HepG2 (cell line): ENCODE data around the gene USP9Y. TPM values are rescaled to one million over a fixed set of nuclear protein-coding genes. Genes with fewer than 3 reads are reported as not detected.

Experiments used
- ATAC-seq: fragments of 200-7000 bp; cut with Tn5 transposase; 3 replicates; pipeline ENCODE4 v1.9.1; 2020; ENCODE audit warnings: mild to moderate bottlenecking, moderate library complexity
- BruUV-seq: library from RNA; stranded (reverse); fragments of 400-500 nt; replicated peaks from 2 replicates; lab custom pipeline; 2021; lab: Mats Ljungman, UMichigan
- CTCF ChIA-PET: fragments of 300-600 bp; formaldehyde crosslinking; extraction: SDS; loops from one replicate; lab custom pipeline; 2021; ENCODE audit warnings: low total read pairs, inconsistent platforms, low intra/inter-chr PET ratio; lab: Yijun Ruan, JAX
- POLR2A ChIA-PET: fragments of 350-600 bp; sonication (Branson Sonifier 250); formaldehyde crosslinking; loops from one replicate; lab custom pipeline; 2020; ENCODE audit warnings: antibody characterized with exemption, inconsistent platforms; lab: Yijun Ruan, JAX
- DNase-seq: peaks from one replicate; pipeline ENCODE4 v3.0.0-alpha.2; 2015; ENCODE audit warnings: low spot score
- FAIRE-seq: peaks from 3 replicates; lab custom pipeline; 2011; peaks lifted over from hg19 to GRCh38; lab: Jason Lieb, UNC
- H2AFZ ChIP-seq: one replicate; pipeline ENCODE4 v1.6.1; 2011; ENCODE audit warnings: low read length, inconsistent platforms
- H3K27ac ChIP-seq: fragments of 300-600 bp; 3 replicates; pipeline ENCODE4 v1.8.0; 2011; ENCODE audit warnings: mixed run types, mild to moderate bottlenecking, mixed read lengths, low read length, inconsistent platforms; ENCODE audit not compliant: insufficient read depth; ENCODE audit errors: extremely low read length
- H3K27me3 ChIP-seq, 2 experiments: fragments of 200-600 bp in 1 of 2; 2 replicates in 1 of 2; 3 replicates in 1 of 2; pipeline versions ENCODE4 v1.6.0 to v1.8.0; 2011; ENCODE audit warnings: low read length in 2 of 2, mild to moderate bottlenecking in 2 of 2, moderate library complexity in 2 of 2, inconsistent platforms in 1 of 2; ENCODE audit not compliant: insufficient read depth in 2 of 2, control insufficient read depth in 1 of 2
- H3K36me3 ChIP-seq, 2 experiments: fragments of 200-600 bp in 1 of 2; replicated peaks in 1 of 2; 2 replicates in 1 of 2; 3 replicates in 1 of 2; pipeline versions ENCODE4 v1.5.1 to v1.8.0; 2011; ENCODE audit warnings: low read length in 2 of 2, inconsistent platforms in 1 of 2; ENCODE audit not compliant: insufficient read depth in 2 of 2, control insufficient read depth in 1 of 2
- H3K4me1 ChIP-seq: 2 replicates; pipeline ENCODE4 v1.5.1; 2012; ENCODE audit warnings: low read length, inconsistent platforms; ENCODE audit not compliant: insufficient read depth
- H3K4me2 ChIP-seq: 2 replicates; pipeline ENCODE4 v1.6.0; 2011; ENCODE audit warnings: low read depth, low read length, inconsistent platforms
- H3K4me3 ChIP-seq, 3 experiments: fragments of 200-600 bp in 1 of 3; sonication (generic), shearing (Covaris generic) in 1 of 3; replicated peaks in 1 of 3; 2 replicates each; pipeline ENCODE4 v1.5.1; 2011 to 2016; ENCODE audit warnings: low read length in 3 of 3, inconsistent platforms in 2 of 3, low read depth in 2 of 3, mild to moderate bottlenecking in 2 of 3, control low read depth in 1 of 3, mixed read lengths in 1 of 3; ENCODE audit not compliant: insufficient read depth in 1 of 3
- H3K79me2 ChIP-seq: one replicate; pipeline ENCODE4 v1.6.1; 2011; ENCODE audit warnings: low read length, inconsistent platforms; ENCODE audit not compliant: insufficient read depth
- H3K9ac ChIP-seq: 2 replicates; pipeline ENCODE4 v1.6.0; 2011; ENCODE audit warnings: mild to moderate bottlenecking, low read depth, low read length, inconsistent platforms; ENCODE audit not compliant: insufficient read depth
- H3K9me3 ChIP-seq: 2 replicates; pipeline ENCODE4 v1.5.1; 2012; ENCODE audit warnings: mild to moderate bottlenecking, low read length
- H4K20me1 ChIP-seq: 2 replicates; pipeline ENCODE4 v1.6.0; 2011; ENCODE audit warnings: inconsistent platforms, mild to moderate bottlenecking, low read length, moderate library complexity; ENCODE audit not compliant: insufficient read depth
- AKNA ChIP-seq: sonication (generic); formaldehyde crosslinking; IDR thresholded peaks from 2 replicates; pipeline ENCODE4 v1.4.0; 2020; ENCODE audit warnings: missing genetic modification reagents, borderline replicate concordance
- GMEB1 ChIP-seq: sonication (generic); formaldehyde crosslinking; IDR thresholded peaks from 2 replicates; pipeline ENCODE4 v1.5.1; 2020; ENCODE audit warnings: missing genetic modification reagents, mild to moderate bottlenecking, borderline replicate concordance
- GZF1 ChIP-seq: sonication (generic); formaldehyde crosslinking; IDR thresholded peaks from 2 replicates; pipeline ENCODE4 v1.5.1; 2020; ENCODE audit warnings: mild to moderate bottlenecking, missing genetic modification reagents
- ISX ChIP-seq: sonication (generic); formaldehyde crosslinking; conservative IDR thresholded peaks from 2 replicates; pipeline ENCODE4 v1.5.0; 2020; ENCODE audit warnings: missing genetic modification reagents
- MIER2 ChIP-seq: IDR thresholded peaks from 2 replicates; pipeline ENCODE4 v1.6.1; 2016; ENCODE audit warnings: missing biosample characterization, missing genetic modification reagents
- MIER3 ChIP-seq: IDR thresholded peaks from 2 replicates; pipeline ENCODE4 v1.6.1; 2016; ENCODE audit warnings: missing compliant biosample characterization, borderline replicate concordance
- NAIF1 ChIP-seq: sonication (generic); formaldehyde crosslinking; IDR thresholded peaks from 2 replicates; pipeline ENCODE4 v1.5.0; 2020; ENCODE audit warnings: mild to moderate bottlenecking, missing genetic modification reagents, borderline replicate concordance
- NFE2L2 ChIP-seq: fragments of 150-350 bp; IDR thresholded peaks from 2 replicates; pipeline ENCODE4 v1.6.1; 2014; ENCODE audit warnings: low read length
- SATB2 ChIP-seq: sonication (generic); formaldehyde crosslinking; IDR thresholded peaks from 2 replicates; pipeline ENCODE4 v1.5.0; 2020; ENCODE audit warnings: missing genetic modification reagents
- TBP ChIP-seq: sonication (generic); formaldehyde crosslinking; IDR thresholded peaks from 2 replicates; pipeline ENCODE4 v1.5.0; 2020; ENCODE audit warnings: missing genetic modification reagents
- THAP9 ChIP-seq: sonication (generic); formaldehyde crosslinking; IDR thresholded peaks from 2 replicates; pipeline ENCODE4; 2020; ENCODE audit warnings: missing genetic modification reagents, mild to moderate bottlenecking, borderline replicate concordance
- ZBTB25 ChIP-seq: IDR thresholded peaks from 2 replicates; pipeline ENCODE4 v1.6.1; 2018; ENCODE audit warnings: missing genetic modification reagents
- ZFAT ChIP-seq: sonication (generic); formaldehyde crosslinking; conservative IDR thresholded peaks from 2 replicates; pipeline ENCODE4 v1.8.1; 2023; ENCODE audit warnings: missing genetic modification reagents, inconsistent platforms
- ZNF121 ChIP-seq: sonication (generic); formaldehyde crosslinking; IDR thresholded peaks from 2 replicates; pipeline ENCODE4 v1.5.0; 2020; ENCODE audit warnings: mild to moderate bottlenecking, missing genetic modification reagents
- ZNF232 ChIP-seq: sonication (generic); formaldehyde crosslinking; IDR thresholded peaks from 2 replicates; pipeline ENCODE4 v1.4.0; 2020; ENCODE audit warnings: missing genetic modification reagents, borderline replicate concordance
- ZNF773 ChIP-seq: sonication (generic); formaldehyde crosslinking; IDR thresholded peaks from 2 replicates; pipeline ENCODE4 v1.4.0; 2020; ENCODE audit warnings: missing genetic modification reagents, borderline replicate concordance
- WGBS: methylation state at CpG from one replicate; pipeline ENCODE4 v1.1.6; 2017; ENCODE audit warnings: low lambda C conversion rate; 5-methylcytosine and 5-hydroxymethylcytosine counted together
- in situ Hi-C: cut with HindIII; loops from 2 replicates; pipeline ENCODE4 v1.10.0; 2017; ENCODE audit warnings: low pct_unique_long_range_greater_than_20kb; ENCODE audit not compliant: extremely low pct_ligation_motif_present
- intact Hi-C: fragments of 100-400 bp; cut with micrococcal nuclease; formaldehyde crosslinking; loops from one replicate; pipeline ENCODE4 v1.10.0; 2022; ENCODE audit not compliant: unreplicated experiment
- polyA plus RNA-seq, 8 experiments: library from polyadenylated mRNA; depleted of rRNA in 3 of 8; stranded (reverse) in 7 of 8; unstranded in 1 of 8; fragments of >200 nt; fragmentation: Illumina TruSeq in 4 of 8; extraction: Trizol in 4 of 8; gene quantifications; 2 replicates each; pipeline versions ENCODE4 v1.2.1 to v1.2.3, GENCODE V29; 2011 to 2016; ENCODE audit warnings: low read depth in 4 of 8, missing spikeins in 1 of 8, mixed read lengths in 1 of 8; ENCODE audit not compliant: insufficient read depth in 1 of 8
- total RNA-seq, 5 experiments: library from RNA; depleted of rRNA; stranded (reverse); fragments of >200 nt; fragmentation: Illumina TruSeq; extraction: Trizol; gene quantifications; 2 replicates each; pipeline ENCODE4 v1.2.3, GENCODE V29; 2016; ENCODE audit warnings: low read depth in 1 of 5

USP9Y gene
- total and polyA plus RNA-seq, 2 of the 13 experiments (the other 11 are each of a cell fraction or from before 2014, with no cell fraction given) = 14.6 to 41.9 TPM

DNA sequence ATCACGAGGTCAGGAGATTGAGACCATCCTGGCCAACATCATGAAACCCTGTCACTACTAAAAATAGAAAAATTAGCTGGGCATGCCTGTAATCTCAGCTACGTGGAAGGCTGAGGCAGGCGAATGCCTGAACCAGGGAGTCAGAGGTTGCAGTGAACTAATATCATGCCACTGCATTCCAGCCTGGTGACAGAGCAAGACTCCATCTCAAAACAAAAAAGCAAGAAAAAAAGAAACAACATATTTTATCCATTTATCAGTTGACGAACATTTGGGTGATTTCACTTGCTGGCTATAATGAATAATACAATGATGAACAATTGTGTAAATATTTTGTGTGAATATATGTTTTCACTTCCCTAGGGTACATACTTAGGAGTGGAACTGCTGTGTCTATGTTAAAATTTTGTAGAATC is 49.4 kb upstream of the USP9Y start:
- ChIA-PET CTCF (no interaction called here), POLR2A (no interaction called here)
- WGBS = 0% methylated on average over 4 of the region's 4 CpGs
- Histone ChIP-seq H3K9me3 (no peaks in the 10 kb centered on the region), H3K4me1 (no peaks in the 10 kb centered on the region), H3K79me2 (no peaks in the 10 kb centered on the region), H4K20me1 (no peaks in the 10 kb centered on the region), H3K4me3 (no peak overlapping the region), H3K27ac (no peak overlapping the region), H3K9ac (no peak overlapping the region), H3K27me3 (no peaks in the 10 kb centered on the region), H2AFZ (no peak overlapping the region), H3K36me3 (no peaks in the 10 kb centered on the region), H3K4me2 (no peak overlapping the region)
- in situ Hi-C loops = no loop called here
- no peak for ATAC-seq
- TF ChIP-seq MIER2 (CRISPR knock-in tag) (no peak), THAP9 (CRISPR knock-in tag) (no peak), ISX (CRISPR knock-in tag) (no peak), ZNF232 (CRISPR knock-in tag) (no peak), TBP (CRISPR knock-in tag) (no peak), ZBTB25 (no peak), ZNF773 (no peak), NAIF1 (CRISPR knock-in tag) (no peak), ZFAT (CRISPR knock-in tag) (no peak), GMEB1 (CRISPR knock-in tag) (no peak), AKNA (CRISPR knock-in tag) (no peak), SATB2 (CRISPR knock-in tag) (no peak), MIER3 (CRISPR knock-in tag) (no peak), GZF1 (CRISPR knock-in tag) (no peak), NFE2L2 (no peak), ZNF121 (CRISPR knock-in tag) (no peak)
- no TSS peak for BruUV-seq
- no peak for FAIRE-seq
- DNase-seq = no peak
- intact Hi-C loops = no loop called here
